Activated T-cell treated with anti-CD3 and anti-CD28 coated beads, Interleukin-2, amount 50 U/mL, for 72 hours (primary cell): Measurements from ENCODE around the gene ANTXRL. TPM values are rescaled to one million over a fixed set of nuclear protein-coding genes. Genes with fewer than 3 reads are reported as not detected.
A peak's percentile ranks its signal among the peaks of the same experiment; 100 is the strongest.
"Not testable (repeated sequence)": the region's sequence is repeated elsewhere in the genome, so short reads cannot be mapped to it uniquely, and the experiment has no call there.

Experiments used
- ATAC-seq, 2 donors: fragments of 150-1000 bp; cut with Tn5 transposase; replicated peaks in 1 of 2; 2 replicates each; pipeline ENCODE4 v1.10.0; 2021; ENCODE audit warnings: moderate library complexity in 2 of 2, mild to moderate bottlenecking in 1 of 2
- DNase-seq, 2 donors: peaks; one replicate each; pipeline ENCODE4 v3.0.0; 2021 to 2022; ENCODE audit warnings: mixed read lengths in 1 of 2
- H3K27ac Mint-ChIP-seq: one replicate; pipeline ENCODE4 v1.8.0; 2022; ENCODE audit warnings: mild to moderate bottlenecking, moderate library complexity, mixed read lengths
- H3K27me3 Mint-ChIP-seq: one replicate; pipeline ENCODE4 v1.8.0; 2022; ENCODE audit warnings: low read depth, mixed read lengths
- H3K36me3 Mint-ChIP-seq, 2 donors: one replicate each; pipeline ENCODE4 v1.8.0; 2022; ENCODE audit warnings: mixed read lengths in 2 of 2, mild to moderate bottlenecking in 1 of 2; ENCODE audit not compliant: insufficient read depth in 2 of 2
- H3K4me1 Mint-ChIP-seq: one replicate; pipeline ENCODE4 v1.8.0; 2022; ENCODE audit warnings: low read depth, mixed read lengths
- H3K4me3 Mint-ChIP-seq, 2 donors: one replicate each; pipeline ENCODE4 v1.8.0; 2022; ENCODE audit warnings: mild to moderate bottlenecking in 2 of 2, mixed read lengths in 2 of 2, moderate library complexity in 2 of 2
- H3K9me3 Mint-ChIP-seq, 2 donors: one replicate each; pipeline ENCODE4 v1.8.0; 2022; ENCODE audit warnings: mixed read lengths in 2 of 2
- total RNA-seq, 2 donors: library from RNA; stranded (reverse); gene quantifications; one replicate each; pipeline ENCODE4 v1.2.3, GENCODE V29; 2022

Gene ANTXRL
- total RNA-seq, 2 donors from 2014 or later: not detected

- peak overlapping the region; percentile 39 for H3K27ac Mint-ChIP-seq
- peaks cover 13% of the 10 kb centered on the region for H3K4me1 Mint-ChIP-seq
- H3K4me3 Mint-ChIP-seq: peak overlapping the region in 1 of 2 donors; percentile 31
- H3K36me3 Mint-ChIP-seq: no peaks in the 10 kb centered on the region
- ATAC-seq (no peak), DNase-seq (no peak)
- H3K9me3 Mint-ChIP-seq: no peaks in the 10 kb centered on the region
- no peaks in the 10 kb centered on the region for H3K27me3 Mint-ChIP-seq
Observed at GRCh38 chr10:46272863-46273415, 13.9 kb upstream of the ANTXRL start.

- Mint-ChIP-seq H3K4me1 (peaks cover 13% of the 10 kb centered on the region), H3K27me3 (no peaks in the 10 kb centered on the region), H3K9me3 (no peaks in the 10 kb centered on the region), H3K27ac (no peak overlapping the region), H3K36me3 (no peaks in the 10 kb centered on the region), H3K4me3 (no peak overlapping the region)
- ATAC-seq (no peak), DNase-seq (no peak)
Observed at GRCh38 chr10:46273506-46274477, 13.0 kb upstream of the ANTXRL start.

GRCh38 chr10:46277840-46278239, 9.0 kb upstream of the ANTXRL start:
- Mint-ChIP-seq H3K4me3 (no peak overlapping the region), H3K27ac (no peak overlapping the region), H3K9me3 (no peaks in the 10 kb centered on the region), H3K4me1 (peaks cover under 1% of the 10 kb centered on the region), H3K36me3 (no peaks in the 10 kb centered on the region), H3K27me3 (peaks cover 9% of the 10 kb centered on the region)
- ATAC-seq: no peak
- no peak for DNase-seq

GRCh38 chr10:46282421-46282831, 4.4 kb upstream of the ANTXRL start:
- Mint-ChIP-seq H3K4me3 (peak overlapping the region; percentile 76 to 79), H3K4me1 (peaks cover 15% of the 10 kb centered on the region), H3K27me3 (peaks cover 18% of the 10 kb centered on the region)
- H3K36me3 Mint-ChIP-seq, DNase-seq, H3K9me3 Mint-ChIP-seq, H3K27ac Mint-ChIP-seq: not testable (repeated sequence)
- ATAC-seq: peak; percentile 10 to 26

- peak overlapping the region; percentile 88 for H3K4me3 Mint-ChIP-seq
- DNase-seq (peak; percentile 76 to 78), ATAC-seq (peak; percentile 76 to 84)
- no peaks in the 10 kb centered on the region for H3K9me3 Mint-ChIP-seq
- H3K4me1 Mint-ChIP-seq: peaks cover 15% of the 10 kb centered on the region
- H3K36me3 Mint-ChIP-seq: peaks cover 0 to 1% of the 10 kb centered on the region in 2 donors
- H3K27me3 Mint-ChIP-seq: peaks cover 18% of the 10 kb centered on the region
- no peak overlapping the region for H3K27ac Mint-ChIP-seq
Observed at GRCh38 chr10:46282842-46283574, 3.8 kb upstream of the ANTXRL start.

- Mint-ChIP-seq H3K27me3 (peaks cover 18% of the 10 kb centered on the region), H3K4me3 (peak overlapping the region; percentile 88), H3K27ac (peak overlapping the region; percentile 8), H3K36me3 (peaks cover 0 to 1% of the 10 kb centered on the region in 2 donors), H3K9me3 (no peaks in the 10 kb centered on the region), H3K4me1 (peaks cover 15% of the 10 kb centered on the region)
- no peak for DNase-seq
- no peak for ATAC-seq
Observed at GRCh38 chr10:46283580-46284285, 3.1 kb upstream of the ANTXRL start.

GRCh38 chr10:46284286-46285229, 2.2 kb upstream of the ANTXRL start:
- Mint-ChIP-seq H3K4me3 (peak overlapping the region; percentile 88), H3K27ac (peak overlapping the region; percentile 14), H3K36me3 (peaks cover 0 to 1% of the 10 kb centered on the region in 2 donors), H3K27me3 (peaks cover 18% of the 10 kb centered on the region), H3K9me3 (no peaks in the 10 kb centered on the region), H3K4me1 (peaks cover 15% of the 10 kb centered on the region)
- DNase-seq (peak; percentile 85 to 91), ATAC-seq (peak; percentile 86 to 89)

GRCh38 chr10:46285300-46285699, 1.5 kb upstream of the ANTXRL start:
- DNase-seq (no peak), ATAC-seq (no peak)
- peaks cover 0 to 1% of the 10 kb centered on the region in 2 donors for H3K36me3 Mint-ChIP-seq
- peaks cover 15% of the 10 kb centered on the region for H3K4me1 Mint-ChIP-seq
- peaks cover 18% of the 10 kb centered on the region for H3K27me3 Mint-ChIP-seq
- H3K9me3 Mint-ChIP-seq: no peaks in the 10 kb centered on the region
- peak overlapping the region; percentile 88 for H3K4me3 Mint-ChIP-seq
- peak overlapping the region; percentile 14 for H3K27ac Mint-ChIP-seq

- H3K9me3 Mint-ChIP-seq: no peaks in the 10 kb centered on the region
- ATAC-seq: no peak
- no peak for DNase-seq
- peak overlapping the region in 1 of 2 donors; percentile 28 for H3K4me3 Mint-ChIP-seq
- peaks cover 18% of the 10 kb centered on the region for H3K27me3 Mint-ChIP-seq
- peaks cover 15% of the 10 kb centered on the region for H3K4me1 Mint-ChIP-seq
- H3K27ac Mint-ChIP-seq: no peak overlapping the region
- peaks cover 0 to 1% of the 10 kb centered on the region in 2 donors for H3K36me3 Mint-ChIP-seq
Observed at GRCh38 chr10:46285966-46286620, 704 bp upstream of the ANTXRL start.

- H3K27ac Mint-ChIP-seq: no peak overlapping the region
- peaks cover 9% of the 10 kb centered on the region for H3K27me3 Mint-ChIP-seq
- ATAC-seq (no peak), DNase-seq (no peak)
- no peaks in the 10 kb centered on the region for H3K9me3 Mint-ChIP-seq
- H3K4me3 Mint-ChIP-seq: no peak overlapping the region
- H3K36me3 Mint-ChIP-seq: peaks cover 0 to 1% of the 10 kb centered on the region in 2 donors
- H3K4me1 Mint-ChIP-seq: peaks cover 15% of the 10 kb centered on the region
Observed at GRCh38 chr10:46287846-46288477, 1.2 kb downstream of the ANTXRL start.

- Mint-ChIP-seq H3K9me3 (no peaks in the 10 kb centered on the region), H3K4me1 (peaks cover 12% of the 10 kb centered on the region), H3K36me3 (peaks cover 0 to 1% of the 10 kb centered on the region in 2 donors), H3K4me3 (no peak overlapping the region), H3K27me3 (peaks cover 4% of the 10 kb centered on the region), H3K27ac (no peak overlapping the region)
- DNase-seq: no peak
- no peak for ATAC-seq
Observed at GRCh38 chr10:46288601-46289206, 1.9 kb downstream of the ANTXRL start.
